ENCODE measurements around the gene MIOX. TPM values are rescaled to one million over a fixed set of nuclear protein-coding genes. Genes with fewer than 3 reads are reported as not detected.

MIOX gene
- total and polyA plus RNA-seq, 2 of the 13 experiments (the other 11 are each of a cell fraction or from before 2014, with no cell fraction given), result 1.5 to 2.9 TPM

DNA sequence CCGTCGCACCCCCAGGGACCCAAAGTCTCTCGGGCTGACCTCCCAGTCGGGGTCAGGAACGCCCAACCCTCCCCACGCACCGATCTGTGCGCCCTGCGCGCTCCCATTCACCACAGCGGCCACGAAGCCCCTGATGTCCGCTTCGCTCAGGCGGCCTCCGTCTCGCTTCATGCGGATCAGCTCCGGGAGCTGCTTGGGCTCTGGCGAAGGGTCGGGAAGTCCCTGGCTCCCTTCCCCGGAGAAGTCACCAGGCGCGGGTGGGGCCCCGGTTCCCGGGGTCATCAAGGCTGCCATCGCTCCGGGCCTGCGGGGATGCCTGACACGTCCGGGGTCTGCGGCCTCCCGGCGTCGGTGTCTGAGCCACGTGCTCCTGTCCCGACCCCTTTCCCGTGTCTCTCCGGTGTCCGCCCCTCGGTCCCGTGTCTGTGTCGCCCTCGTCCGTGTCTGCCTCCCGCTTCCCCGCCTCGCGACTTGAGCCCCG is 42.8 kb downstream of the MIOX start (continued):
- no peak for TF ChIP-seq E2F2 (CRISPR knock-in tag; IDR thresholded peaks at IDR 0.05; ENCODE audit: borderline replicate concordance)
- peak; percentile 60; the same call in 1 of the 2 replicates for TF ChIP-seq ZNF33A (CRISPR knock-in tag; IDR thresholded peaks at IDR 0.05; ENCODE audit: borderline replicate concordance)
- TF ChIP-seq ZNF326 (CRISPR knock-in tag; IDR thresholded peaks at IDR 0.05; ENCODE audit: borderline replicate concordance), result 0 out of 2 replicates have a peak, but pooled peaks have one; percentile 56
- TF ChIP-seq NRL (CRISPR knock-in tag; IDR thresholded peaks at IDR 0.05; ENCODE audit: borderline replicate concordance), result peak; percentile 69; the same call in 1 of the 2 replicates
- TF ChIP-seq KDM2A (CRISPR knock-in tag; IDR thresholded peaks at IDR 0.05; ENCODE audit: borderline replicate concordance, low read depth), result peak; percentile 35
- TF ChIP-seq REXO4 (CRISPR knock-in tag; IDR thresholded peaks at IDR 0.05; ENCODE audit: borderline replicate concordance), result 0 out of 2 replicates have a peak, but pooled peaks have one; percentile 12
- no peak for TF ChIP-seq ZNF691 (CRISPR knock-in tag; IDR thresholded peaks at IDR 0.05; ENCODE audit: borderline replicate concordance, low read depth)
- no peak for TF ChIP-seq ZFP91 (CRISPR knock-in tag; IDR thresholded peaks at IDR 0.05; ENCODE audit: borderline replicate concordance)
- peak; percentile 31; the same call in 1 of the 2 replicates for TF ChIP-seq CHCHD3 (CRISPR knock-in tag; IDR thresholded peaks at IDR 0.05)
- no peak for TF ChIP-seq ZFY (CRISPR knock-in tag; IDR thresholded peaks at IDR 0.05)
- TF ChIP-seq AGO1 (IDR thresholded peaks at IDR 0.05; ENCODE audit: low read depth, low read length, poor library complexity, severe bottlenecking), result peak; percentile 95
- TF ChIP-seq AGO2 (optimal IDR thresholded peaks at IDR 0.05; ENCODE audit: low read depth, low read length), result peak; percentile 95
- TF ChIP-seq ZFYVE20 (CRISPR knock-in tag; IDR thresholded peaks at IDR 0.05; ENCODE audit: borderline replicate concordance, low read depth), result 0 out of 2 replicates have a peak, but pooled peaks have one; percentile 27
- no peak for TF ChIP-seq NR1H2 (CRISPR knock-in tag; IDR thresholded peaks at IDR 0.05; ENCODE audit: borderline replicate concordance, low read depth)
- TF ChIP-seq, protein P1, sequence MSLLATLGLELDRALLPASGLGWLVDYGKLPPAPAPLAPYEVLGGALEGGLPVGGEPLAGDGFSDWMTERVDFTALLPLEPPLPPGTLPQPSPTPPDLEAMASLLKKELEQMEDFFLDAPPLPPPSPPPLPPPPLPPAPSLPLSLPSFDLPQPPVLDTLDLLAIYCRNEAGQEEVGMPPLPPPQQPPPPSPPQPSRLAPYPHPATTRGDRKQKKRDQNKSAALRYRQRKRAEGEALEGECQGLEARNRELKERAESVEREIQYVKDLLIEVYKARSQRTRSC (CRISPR knock-in tag; IDR thresholded peaks at IDR 0.05; ENCODE audit: low read depth), result no peak
- peak; percentile 53; the same call in 1 of the 2 replicates for TF ChIP-seq ZNF670 (CRISPR knock-in tag; IDR thresholded peaks at IDR 0.05; ENCODE audit: borderline replicate concordance)
- no peak for TF ChIP-seq RFX1 (IDR thresholded peaks at IDR 0.05)
- peak; percentile 6; the same call in 1 of the 2 replicates for TF ChIP-seq ZHX1 (CRISPR knock-in tag; IDR thresholded peaks at IDR 0.05; ENCODE audit: low read depth)
- TF ChIP-seq TCF12 (IDR thresholded peaks at IDR 0.05), result no peak
- 0 out of 2 replicates have a peak, but pooled peaks have one; percentile 39 for TF ChIP-seq TCF12 (CRISPR knock-in tag; IDR thresholded peaks at IDR 0.05)
- 0 out of 2 replicates have a peak, but pooled peaks have one; percentile 18 for TF ChIP-seq ZNF292 (CRISPR knock-in tag; IDR thresholded peaks at IDR 0.05; ENCODE audit: borderline replicate concordance, low read depth)
- no peak for TF ChIP-seq KMT2B (CRISPR knock-in tag; IDR thresholded peaks at IDR 0.05)
